Prostate gland (tissue), 2 donors: Measurements from ENCODE around the gene TNFAIP3.

Source experiments
- CTCF ChIP-seq, 4 experiments: fragments of 200-600 bp in 2 of 4; fragments of 450-650 bp in 2 of 4; sonication (generic) in 2 of 4; IDR thresholded peaks; 1 replicate in 3 of 4; 2 replicates in 1 of 4; pipeline ENCODE4 v1.5.1; 2016 to 2019; ENCODE audit warnings: antibody characterized with exemption in 4 of 4, mild to moderate bottlenecking in 2 of 4, moderate library complexity in 2 of 4
- POLR2A ChIP-seq: fragments of 450-650 bp; IDR thresholded peaks from one replicate; pipeline ENCODE4 v1.6.1; 2016; ENCODE audit warnings: antibody characterized with exemption, mild to moderate bottlenecking
- POLR2AphosphoS5 ChIP-seq: sonication (generic); formaldehyde crosslinking; IDR thresholded peaks from one replicate; pipeline ENCODE4 v1.6.1; 2017; ENCODE audit warnings: antibody characterized with exemption

DNA sequence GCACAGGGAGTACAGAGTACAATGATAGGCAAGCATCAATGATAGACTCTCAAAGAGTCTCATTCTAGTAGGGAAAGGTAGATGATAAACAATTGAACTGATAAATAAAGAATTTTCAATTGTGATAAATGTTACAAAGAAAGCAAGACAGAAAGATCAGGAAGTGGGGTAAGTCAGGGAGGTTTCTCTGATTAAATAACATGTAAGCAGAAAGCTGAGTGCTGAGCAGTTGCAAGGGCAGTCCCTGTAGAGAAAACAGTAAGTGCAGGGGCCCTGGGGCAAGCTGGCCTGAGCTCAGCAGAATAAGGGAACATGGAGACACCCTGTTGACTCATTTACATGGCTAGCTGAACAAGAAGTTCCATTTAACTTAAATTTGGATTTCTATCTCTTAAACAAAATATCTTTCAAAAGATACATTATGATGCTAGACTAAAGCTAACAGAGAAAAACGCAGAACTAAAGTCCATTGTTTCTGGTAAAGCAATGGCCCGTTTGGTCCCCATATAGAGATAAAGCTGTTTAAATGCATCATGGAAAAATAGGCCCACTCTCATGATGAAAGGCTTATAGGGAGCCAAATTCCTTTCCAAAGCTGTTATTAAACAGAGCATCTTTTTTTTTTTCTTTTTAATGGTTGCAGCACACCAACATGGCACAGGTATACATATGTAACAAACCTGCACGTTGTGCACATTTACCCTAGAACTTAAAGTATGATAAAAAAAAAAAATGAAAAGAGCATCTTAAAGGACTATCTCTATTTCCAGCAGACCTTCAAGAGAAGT is 5.3 kb upstream of the TNFAIP3 start:
- TF ChIP-seq POLR2A, result no peak
- no peak for TF ChIP-seq CTCF (IDR thresholded peaks at IDR 0.05)
- TF ChIP-seq POLR2AphosphoS5, result no peak
